HEK293T (cell line): Measurements from ENCODE around the gene TTC36.
A peak's percentile ranks its signal among the peaks of the same experiment; 100 is the strongest.
"Not testable (repeated sequence)": the region's sequence is repeated elsewhere in the genome, so short reads cannot be mapped to it uniquely, and the experiment has no call there.

Experiments used
- CTCF ChIA-PET: fragments of 350-600 bp; formaldehyde crosslinking; extraction: SDS; loops from one replicate; lab custom pipeline; 2021; ENCODE audit warnings: antibody characterized with exemption, inconsistent platforms; lab: Yijun Ruan, JAX
- POLR2A ChIA-PET: fragments of 350-600 bp; formaldehyde crosslinking; extraction: SDS; loops from one replicate; lab custom pipeline; 2020; ENCODE audit warnings: antibody characterized with exemption, inconsistent platforms; lab: Yijun Ruan, JAX
- DNase-seq: peaks from one replicate; pipeline ENCODE4 v3.0.0; 2012; ENCODE audit warnings: mixed read lengths; ENCODE audit errors: extremely low spot score
- ARNT ChIP-seq: fragments of 450-650 bp; IDR thresholded peaks from 2 replicates; pipeline ENCODE4 v1.6.1; 2017; ENCODE audit warnings: mild to moderate bottlenecking
- BHLHE40 ChIP-seq: fragments of 450-650 bp; IDR thresholded peaks from 2 replicates; pipeline ENCODE4 v1.6.1; 2016; ENCODE audit warnings: mild to moderate bottlenecking, moderate library complexity, borderline replicate concordance
- CTBP1 ChIP-seq: fragments of 450-650 bp; IDR thresholded peaks from 2 replicates; pipeline ENCODE4 v1.6.1; 2016; ENCODE audit warnings: borderline replicate concordance
- ELF4 ChIP-seq: fragments of 450-650 bp; IDR thresholded peaks from 2 replicates; pipeline ENCODE4 v1.6.1; 2017; ENCODE audit warnings: antibody characterized with exemption
- FOXA1 ChIP-seq: fragments of 450-650 bp; IDR thresholded peaks from 2 replicates; pipeline ENCODE4 v1.6.1; 2016; ENCODE audit warnings: mild to moderate bottlenecking
- FOXK2 ChIP-seq: fragments of 450-650 bp; IDR thresholded peaks from 2 replicates; pipeline ENCODE4 v1.6.1; 2016; ENCODE audit warnings: mild to moderate bottlenecking
- FOXM1 ChIP-seq: fragments of 450-650 bp; IDR thresholded peaks from 2 replicates; pipeline ENCODE4 v1.6.1; 2017; ENCODE audit warnings: mild to moderate bottlenecking, borderline replicate concordance
- HDGF ChIP-seq: fragments of 450-650 bp; IDR thresholded peaks from 2 replicates; pipeline ENCODE4 v1.6.1; 2017; ENCODE audit warnings: antibody characterized with exemption, borderline replicate concordance
- L3MBTL2 ChIP-seq: fragments of 450-650 bp; conservative IDR thresholded peaks from 2 replicates; pipeline ENCODE4 v1.6.1; 2016; ENCODE audit warnings: mild to moderate bottlenecking
- LEF1 ChIP-seq: fragments of 450-650 bp; IDR thresholded peaks from 2 replicates; pipeline ENCODE4 v1.6.1; 2017; ENCODE audit warnings: mild to moderate bottlenecking, borderline replicate concordance
- NFRKB ChIP-seq: fragments of 450-650 bp; IDR thresholded peaks from 2 replicates; pipeline ENCODE4 v1.6.1; 2016; ENCODE audit warnings: mild to moderate bottlenecking, moderate library complexity
- SP1 ChIP-seq: fragments of 450-650 bp; IDR thresholded peaks from 2 replicates; pipeline ENCODE4 v1.6.1; 2017
- SUZ12 ChIP-seq: fragments of 450-650 bp; IDR thresholded peaks from 2 replicates; pipeline ENCODE4 v1.6.1; 2016; ENCODE audit warnings: mild to moderate bottlenecking
- TARDBP ChIP-seq: fragments of 450-650 bp; IDR thresholded peaks from 2 replicates; pipeline ENCODE4 v1.6.1; 2016
- ZNF384 ChIP-seq: fragments of 450-650 bp; IDR thresholded peaks from 2 replicates; pipeline ENCODE4 v1.6.1; 2016
- TF ChIP-seq, protein P1 (sequence below): fragments of 450-650 bp; IDR thresholded peaks from 2 replicates; pipeline ENCODE4 v1.6.1; 2016

TTC36 gene

GRCh38 chr11:118569670-118570069 lies 42.4 kb downstream of the TTC36 start:
- ChIA-PET CTCF (interaction anchor here (1.1 kb wide), 1 partner anchor 73 kb away, joined by 3 read pairs; no protein-coding TSS in a partner anchor), POLR2A (no interaction called here)
- TF ChIP-seq SP1, result no peak
- no peak for TF ChIP-seq ARNT
- no peak for TF ChIP-seq ZNF384
- no peak for TF ChIP-seq HDGF
- TF ChIP-seq TARDBP, result no peak
- TF ChIP-seq NFRKB, result no peak
- TF ChIP-seq LEF1, result no peak
- TF ChIP-seq, protein P1, sequence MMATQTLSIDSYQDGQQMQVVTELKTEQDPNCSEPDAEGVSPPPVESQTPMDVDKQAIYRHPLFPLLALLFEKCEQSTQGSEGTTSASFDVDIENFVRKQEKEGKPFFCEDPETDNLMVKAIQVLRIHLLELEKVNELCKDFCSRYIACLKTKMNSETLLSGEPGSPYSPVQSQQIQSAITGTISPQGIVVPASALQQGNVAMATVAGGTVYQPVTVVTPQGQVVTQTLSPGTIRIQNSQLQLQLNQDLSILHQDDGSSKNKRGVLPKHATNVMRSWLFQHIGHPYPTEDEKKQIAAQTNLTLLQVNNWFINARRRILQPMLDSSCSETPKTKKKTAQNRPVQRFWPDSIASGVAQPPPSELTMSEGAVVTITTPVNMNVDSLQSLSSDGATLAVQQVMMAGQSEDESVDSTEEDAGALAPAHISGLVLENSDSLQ, result no peak
- no peak for TF ChIP-seq SUZ12
- TF ChIP-seq L3MBTL2, result no peak
- DNase-seq, result no peak

DNA sequence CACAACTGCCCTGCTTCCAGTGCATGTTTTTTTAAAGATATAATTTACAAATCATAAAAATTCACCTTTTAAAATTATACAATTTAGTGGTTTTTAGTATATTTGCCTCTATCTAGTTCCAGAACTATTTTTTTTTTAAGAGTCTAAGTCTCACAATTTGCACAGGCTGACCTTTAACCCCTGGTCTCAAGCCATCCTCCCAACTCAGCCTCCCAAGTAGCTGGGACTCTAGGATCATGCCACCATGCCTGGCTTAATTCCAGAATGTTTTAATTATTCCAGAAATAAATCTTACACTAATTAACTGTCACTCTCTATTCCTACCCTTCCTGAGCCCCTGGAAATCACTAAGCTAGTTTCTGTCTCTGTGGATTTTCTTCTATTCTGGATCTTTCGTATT lies 43.5 kb downstream of the TTC36 start:
- POLR2A ChIA-PET, result interaction anchor here (1.1 kb wide), 1 partner anchor 170 kb away, joined by 3 read pairs; no protein-coding TSS in a partner anchor
- TF ChIP-seq ARNT (no peak), FOXK2 (no peak), LEF1 (no peak), SUZ12 (no peak), TARDBP (no peak), CTBP1 (no peak), SP1 (no peak), HDGF (no peak), FOXA1 (no peak), BHLHE40 (no peak), ZNF384 (no peak), ELF4 (no peak), L3MBTL2 (no peak)
- TF ChIP-seq, protein P1, result no peak
- CTCF ChIA-PET, result no interaction called here
- DNase-seq, result no peak

DNA sequence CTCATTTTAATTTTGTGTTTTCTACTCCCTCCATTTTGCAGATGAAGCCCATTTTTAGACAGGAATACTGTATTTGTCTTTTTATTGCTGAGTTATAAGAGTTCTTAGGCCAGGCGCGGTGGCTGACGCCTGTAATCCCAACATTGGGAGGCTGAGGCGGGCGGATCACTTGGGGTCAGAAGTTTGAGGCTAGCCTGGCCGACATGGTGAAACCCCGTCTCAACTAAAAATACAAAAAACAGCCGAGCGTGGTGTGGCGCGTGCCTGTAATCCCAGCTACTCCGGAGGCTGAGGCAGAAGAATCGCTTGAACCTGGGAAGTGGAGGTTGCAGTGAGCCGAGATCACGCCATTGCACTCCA lies 44.4 kb downstream of the TTC36 start:
- CTCF ChIA-PET, result interaction anchor here (0.7 kb wide), 2 partner anchors 793 to 1018 kb away, joined by 5 to 7 read pairs; no protein-coding TSS in a partner anchor
- not testable (repeated sequence) for DNase-seq
- POLR2A ChIA-PET, result interaction anchor here (0.8 to 1.5 kb wide), 4 partner anchors 22 to 298 kb away, joined by 3 to 9 read pairs (median 4); no protein-coding TSS in a partner anchor

- DNase-seq, result peak; percentile 80
- POLR2A ChIA-PET, result interaction anchor here (0.8 to 1.5 kb wide), 6 partner anchors 21 to 298 kb away, joined by 3 to 9 read pairs (median 4); no protein-coding TSS in a partner anchor
- TF ChIP-seq ZNF384 (peak; percentile 84), LEF1 (no peak), NFRKB (no peak)
- CTCF ChIA-PET, result interaction anchor here (0.7 to 1.0 kb wide), 3 partner anchors 20 to 1019 kb away, joined by 3 to 7 read pairs (median 5); no protein-coding TSS in a partner anchor
Observed at GRCh38 chr11:118572061-118572980, 45.0 kb downstream of the TTC36 start, which contains the start of gene ARCN1. Gene ARCN1, plus strand, starts transcription at chr11:118572409. Its CDS starts 139 bp downstream, at chr11:118572548.

- POLR2A ChIA-PET, result interaction anchor here (0.8 to 1.5 kb wide), 5 partner anchors 21 to 297 kb away, joined by 3 to 9 read pairs (median 4); no protein-coding TSS in a partner anchor
- peak; percentile 20 for DNase-seq
- no peak for TF ChIP-seq CTBP1
- TF ChIP-seq TARDBP, result no peak
- TF ChIP-seq BHLHE40, result no peak
- TF ChIP-seq ZNF384, result no peak
- TF ChIP-seq, protein P1, result no peak
- TF ChIP-seq FOXM1, result no peak
- TF ChIP-seq L3MBTL2, result no peak
- TF ChIP-seq ELF4, result no peak
- no peak for TF ChIP-seq HDGF
- no peak for TF ChIP-seq ARNT
- no peak for TF ChIP-seq NFRKB
- no peak for TF ChIP-seq LEF1
- no peak for TF ChIP-seq FOXK2
- TF ChIP-seq SUZ12, result no peak
- CTCF ChIA-PET, result interaction anchor here (1.0 kb wide), 1 partner anchor 19 kb away, joined by 3 read pairs; no protein-coding TSS in a partner anchor
Observed at GRCh38 chr11:118572981-118573550, 45.8 kb downstream of the TTC36 start.

- no peak for DNase-seq
- CTCF ChIA-PET, result no interaction called here
- TF ChIP-seq FOXK2 (no peak), ZNF384 (peak; percentile 45)
- POLR2A ChIA-PET, result no interaction called here
Observed at GRCh38 chr11:118574636-118575035, 47.4 kb downstream of the TTC36 start.

DNA sequence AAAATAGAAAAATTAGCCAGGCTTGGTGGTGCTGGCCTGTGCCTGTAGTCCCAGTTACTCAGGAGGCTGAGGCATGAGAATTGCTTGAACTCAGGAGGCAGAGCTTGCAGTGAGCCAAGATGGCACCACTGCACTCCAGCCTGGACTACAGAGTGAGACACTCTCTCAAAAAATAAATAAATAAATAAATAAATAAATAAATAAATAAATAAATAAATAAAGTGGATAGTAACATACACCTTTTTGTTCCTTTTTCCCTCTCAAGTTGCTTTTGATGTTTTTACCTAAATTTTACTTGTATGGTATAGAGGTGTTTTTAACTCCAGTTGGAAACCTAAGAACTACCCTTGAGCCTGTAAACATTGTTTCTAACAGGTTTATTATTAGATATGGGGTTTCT lies 50.7 kb downstream of the TTC36 start:
- POLR2A ChIA-PET, CTCF ChIA-PET, DNase-seq: not testable (repeated sequence)
